ENCODE measurements around the gene HBG1.

HBG1 gene

GRCh38 chr11:5204787-5205186 lies 44.9 kb downstream of the HBG1 start:
- no peaks in the 10 kb centered on the region for H3K4me1 ChIP-seq (ENCODE audit: control insufficient read depth, low read length)
- H3K4me2 ChIP-seq (ENCODE audit: low read length): no peak overlapping the region
- H4K20me1 ChIP-seq (ENCODE audit: control insufficient read depth, insufficient read depth, low read depth, low read length): no peaks in the 10 kb centered on the region
- H3K4me3 ChIP-seq (ENCODE audit: low read length): no peak overlapping the region
- no peaks in the 10 kb centered on the region for H3K9me2 ChIP-seq (replicated peaks; ENCODE audit: control insufficient read depth, low read length)
- no peaks in the 10 kb centered on the region for H3K9me3 ChIP-seq (ENCODE audit: control insufficient read depth, insufficient read depth, low read length)
- H3F3A ChIP-seq (ENCODE audit: control insufficient read depth, insufficient read depth): no peaks in the 10 kb centered on the region
- H3K36me3 ChIP-seq (ENCODE audit: control insufficient read depth, low read length): no peaks in the 10 kb centered on the region
- no peaks in the 10 kb centered on the region for H3K27me3 ChIP-seq (ENCODE audit: control insufficient read depth, low read length)
- TF ChIP-seq EZH2phosphoT487 (IDR thresholded peaks at IDR 0.05; ENCODE audit: borderline replicate concordance, low read length): no peak
- peak; percentile 26 for TF ChIP-seq CTCF (IDR thresholded peaks at IDR 0.05; ENCODE audit: low read depth, low read length, poor library complexity, severe bottlenecking)
- no peaks in the 10 kb centered on the region for H3K79me2 ChIP-seq (ENCODE audit: control insufficient read depth, low read length)
- no peak overlapping the region for H3K27ac ChIP-seq (ENCODE audit: low read depth, low read length)

GRCh38 chr11:5203366-5203765 lies 46.3 kb downstream of the HBG1 start:
- no peaks in the 10 kb centered on the region for H3K9me2 ChIP-seq (replicated peaks; ENCODE audit: control insufficient read depth, low read length)
- H3K36me3 ChIP-seq (ENCODE audit: control insufficient read depth, low read length): no peaks in the 10 kb centered on the region
- H3K4me1 ChIP-seq (ENCODE audit: control insufficient read depth, low read length): no peaks in the 10 kb centered on the region
- TF ChIP-seq EZH2phosphoT487 (IDR thresholded peaks at IDR 0.05; ENCODE audit: borderline replicate concordance, low read length) (no peak), CTCF (IDR thresholded peaks at IDR 0.05; ENCODE audit: low read depth, low read length, poor library complexity, severe bottlenecking) (no peak)
- H3F3A ChIP-seq (ENCODE audit: control insufficient read depth, insufficient read depth): no peaks in the 10 kb centered on the region
- H4K20me1 ChIP-seq (ENCODE audit: control insufficient read depth, insufficient read depth, low read depth, low read length): no peaks in the 10 kb centered on the region
- no peak overlapping the region for H3K4me3 ChIP-seq (ENCODE audit: low read length)
- H3K9me3 ChIP-seq (ENCODE audit: control insufficient read depth, insufficient read depth, low read length): no peaks in the 10 kb centered on the region
- H3K4me2 ChIP-seq (ENCODE audit: low read length): no peak overlapping the region
- H3K27me3 ChIP-seq (ENCODE audit: control insufficient read depth, low read length): no peaks in the 10 kb centered on the region
- no peaks in the 10 kb centered on the region for H3K79me2 ChIP-seq (ENCODE audit: control insufficient read depth, low read length)
- no peak overlapping the region for H3K27ac ChIP-seq (ENCODE audit: low read depth, low read length)

GRCh38 chr11:5200582-5200981 lies 49.1 kb downstream of the HBG1 start, which contains the start of gene OR51V1:
Gene OR51V1 (minus strand): TSS chr11:5200682. CDS start chr11:5200682, 0 bp downstream.
- H4K20me1 ChIP-seq (ENCODE audit: control insufficient read depth, insufficient read depth, low read depth, low read length): no peaks in the 10 kb centered on the region
- H3K4me1 ChIP-seq (ENCODE audit: control insufficient read depth, low read length): no peaks in the 10 kb centered on the region
- H3F3A ChIP-seq (ENCODE audit: control insufficient read depth, insufficient read depth): no peaks in the 10 kb centered on the region
- H3K4me2 ChIP-seq (ENCODE audit: low read length): no peak within 1 kb of the TSS
- H3K9me2 ChIP-seq (replicated peaks; ENCODE audit: control insufficient read depth, low read length): no peaks in the 10 kb centered on the region
- H3K4me3 ChIP-seq (ENCODE audit: low read length): no peak within 1 kb of the TSS
- no peaks in the 10 kb centered on the region for H3K27me3 ChIP-seq (ENCODE audit: control insufficient read depth, low read length)
- TF ChIP-seq EZH2phosphoT487 (IDR thresholded peaks at IDR 0.05; ENCODE audit: borderline replicate concordance, low read length): no peak
- no peak for TF ChIP-seq CTCF (IDR thresholded peaks at IDR 0.05; ENCODE audit: low read depth, low read length, poor library complexity, severe bottlenecking)
- H3K36me3 ChIP-seq (ENCODE audit: control insufficient read depth, low read length): no peaks in the 10 kb centered on the region
- H3K79me2 ChIP-seq (ENCODE audit: control insufficient read depth, low read length): no peaks in the 10 kb centered on the region
- H3K9me3 ChIP-seq (ENCODE audit: control insufficient read depth, insufficient read depth, low read length): no peaks in the 10 kb centered on the region
- H3K27ac ChIP-seq (ENCODE audit: low read depth, low read length): no peak within 1 kb of the TSS
